HG02759 (cell line): Measurements from ENCODE around the gene CTAG1A.
"Not testable (repeated sequence)": the region's sequence is repeated elsewhere in the genome, so short reads cannot be mapped to it uniquely, and the experiment has no call there.

Source experiments
- ATAC-seq: cut with Tn5 transposase; IDR thresholded peaks from one replicate; pipeline ENCODE4 v1.9.1; 2021; ENCODE audit warnings: mild to moderate bottlenecking, moderate library complexity; ENCODE audit not compliant: unreplicated experiment

CTAG1A gene

GRCh38 chrX:154584585-154585183 is at the start of gene CTAG1A:
TSS of gene CTAG1A (plus strand) at chrX:154585133. CDS start at chrX:154585207, 74 bp downstream.
- ATAC-seq = not testable (repeated sequence)

- ATAC-seq = no peak
Measured at GRCh38 chrX:154535892-154536291, 49.0 kb upstream of the CTAG1A start.

DNA sequence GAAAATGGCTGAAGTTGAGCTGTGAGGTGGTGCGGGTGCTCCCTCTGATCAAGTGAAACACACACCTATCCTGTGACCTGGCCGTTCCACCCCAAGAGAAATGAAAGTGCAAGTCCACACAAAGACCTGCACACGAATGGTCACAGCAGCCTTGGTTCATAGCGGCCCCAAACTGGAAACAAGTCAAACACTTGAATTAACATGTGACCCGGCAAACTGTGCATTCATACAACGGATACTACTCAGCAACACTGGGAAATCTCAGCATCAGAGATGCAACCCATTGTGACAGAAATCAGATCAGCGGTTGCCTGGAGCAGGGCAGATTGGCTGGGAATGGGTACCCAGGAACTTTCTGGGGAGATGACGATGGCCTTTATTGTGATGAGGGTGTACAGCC is 45.9 kb upstream of the CTAG1A start:
- no peak for ATAC-seq

GRCh38 chrX:154540365-154540764 is 44.6 kb upstream of the CTAG1A start:
- ATAC-seq = not testable (repeated sequence)

DNA sequence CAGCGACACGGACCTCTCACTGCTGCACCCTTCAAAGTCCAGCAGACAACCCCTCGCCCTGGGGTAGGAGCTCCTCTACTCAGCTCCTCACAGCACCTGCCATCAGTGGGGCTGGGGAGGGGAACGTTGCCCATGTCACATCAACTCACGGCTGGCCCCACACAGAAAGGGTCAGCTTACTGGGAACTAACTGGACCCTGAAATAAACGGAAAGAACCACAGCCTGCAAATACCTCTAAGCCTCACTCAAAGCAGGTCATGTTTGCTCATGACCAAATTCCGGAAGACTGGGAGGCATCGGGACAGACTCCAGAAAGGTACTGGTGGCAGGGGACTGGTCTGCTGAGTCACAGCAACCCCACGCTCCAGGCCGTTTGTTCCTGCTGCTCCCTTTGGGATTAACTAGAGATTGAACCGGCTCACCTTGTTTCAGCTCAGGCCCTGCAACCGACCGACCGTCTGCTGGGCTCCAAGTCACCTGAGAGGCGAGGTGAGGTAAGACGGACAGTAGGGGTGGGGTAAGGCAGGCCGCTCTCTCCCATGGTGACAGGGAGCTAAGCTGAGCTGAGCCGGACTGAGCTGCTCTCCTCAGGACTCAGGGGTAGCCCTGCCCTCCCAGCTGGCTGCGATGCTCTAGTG is 43.9 kb upstream of the CTAG1A start:
- ATAC-seq = no peak

- ATAC-seq = no peak
Measured at GRCh38 chrX:154541589-154541895, 43.4 kb upstream of the CTAG1A start.

DNA sequence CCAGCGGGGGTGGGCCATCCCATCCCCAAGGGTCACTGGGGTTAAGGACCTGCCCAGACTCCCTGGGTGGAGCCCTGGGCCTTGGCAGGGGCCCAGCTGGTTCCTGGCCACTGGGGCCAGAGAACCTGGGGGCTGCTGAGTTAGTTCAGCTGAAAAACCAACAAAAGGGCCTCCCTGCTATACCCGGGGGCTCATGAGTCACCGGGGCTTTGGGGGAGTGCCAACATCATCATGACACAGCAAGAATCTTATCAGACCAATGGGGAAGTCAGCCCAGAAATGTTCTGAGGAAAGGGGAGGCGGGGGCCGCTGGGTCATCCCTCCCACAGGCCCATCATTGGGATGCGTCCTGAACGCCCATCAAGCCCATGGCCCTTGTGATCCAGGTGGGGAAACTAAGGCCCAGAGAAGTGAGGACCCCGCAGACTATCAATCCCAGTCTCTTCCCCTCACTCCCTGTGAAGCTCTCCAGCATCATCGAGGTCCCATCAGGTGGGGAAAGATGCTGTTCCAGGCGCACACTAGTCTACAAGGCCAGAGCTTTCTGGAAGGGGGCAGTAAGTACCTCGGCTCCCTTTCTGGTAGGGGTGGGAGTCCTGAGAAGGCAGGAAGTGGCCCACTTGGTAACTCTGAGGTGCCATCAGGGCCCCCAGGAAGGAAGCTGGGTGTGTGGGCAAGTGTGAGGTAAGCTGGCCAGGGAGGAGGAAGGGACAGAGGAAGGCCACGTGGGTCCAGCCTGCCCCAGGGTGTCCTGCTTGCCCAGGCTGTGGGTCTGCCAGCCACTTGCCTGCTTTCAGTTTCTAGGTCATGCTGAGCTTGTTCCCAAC is 42.8 kb upstream of the CTAG1A start:
- no peak for ATAC-seq

- no peak for ATAC-seq
Measured at GRCh38 chrX:154542723-154543424, 42.1 kb upstream of the CTAG1A start.

DNA sequence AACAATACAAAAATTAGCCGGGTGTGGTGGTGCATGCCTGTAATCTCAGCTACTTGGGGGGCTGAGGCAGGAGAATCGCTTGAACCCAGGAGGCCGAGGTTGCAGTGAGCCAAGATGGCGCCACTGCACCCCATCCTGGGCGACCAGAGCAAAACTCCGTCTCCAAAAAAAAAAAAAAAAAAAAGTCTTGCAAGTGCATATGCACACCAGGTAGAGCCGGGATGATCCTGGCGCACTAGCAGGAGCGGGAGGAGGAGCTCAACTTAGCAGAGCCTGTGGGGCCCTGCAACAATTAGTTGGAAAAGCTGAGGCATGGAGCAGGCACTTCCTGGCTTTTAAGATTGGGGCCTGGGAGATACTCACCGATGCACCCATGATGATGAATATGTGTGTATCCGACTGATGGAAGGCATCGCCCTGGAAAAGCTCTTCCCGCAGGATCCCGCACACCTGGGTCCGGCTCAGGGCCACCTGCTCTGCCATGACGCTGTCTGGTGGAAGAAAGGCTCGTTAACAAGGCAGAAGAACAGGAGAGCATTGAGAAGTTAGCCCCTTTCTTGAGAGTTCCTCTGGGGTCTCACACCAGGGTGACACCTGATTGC is 39.2 kb upstream of the CTAG1A start:
- no peak for ATAC-seq

DNA sequence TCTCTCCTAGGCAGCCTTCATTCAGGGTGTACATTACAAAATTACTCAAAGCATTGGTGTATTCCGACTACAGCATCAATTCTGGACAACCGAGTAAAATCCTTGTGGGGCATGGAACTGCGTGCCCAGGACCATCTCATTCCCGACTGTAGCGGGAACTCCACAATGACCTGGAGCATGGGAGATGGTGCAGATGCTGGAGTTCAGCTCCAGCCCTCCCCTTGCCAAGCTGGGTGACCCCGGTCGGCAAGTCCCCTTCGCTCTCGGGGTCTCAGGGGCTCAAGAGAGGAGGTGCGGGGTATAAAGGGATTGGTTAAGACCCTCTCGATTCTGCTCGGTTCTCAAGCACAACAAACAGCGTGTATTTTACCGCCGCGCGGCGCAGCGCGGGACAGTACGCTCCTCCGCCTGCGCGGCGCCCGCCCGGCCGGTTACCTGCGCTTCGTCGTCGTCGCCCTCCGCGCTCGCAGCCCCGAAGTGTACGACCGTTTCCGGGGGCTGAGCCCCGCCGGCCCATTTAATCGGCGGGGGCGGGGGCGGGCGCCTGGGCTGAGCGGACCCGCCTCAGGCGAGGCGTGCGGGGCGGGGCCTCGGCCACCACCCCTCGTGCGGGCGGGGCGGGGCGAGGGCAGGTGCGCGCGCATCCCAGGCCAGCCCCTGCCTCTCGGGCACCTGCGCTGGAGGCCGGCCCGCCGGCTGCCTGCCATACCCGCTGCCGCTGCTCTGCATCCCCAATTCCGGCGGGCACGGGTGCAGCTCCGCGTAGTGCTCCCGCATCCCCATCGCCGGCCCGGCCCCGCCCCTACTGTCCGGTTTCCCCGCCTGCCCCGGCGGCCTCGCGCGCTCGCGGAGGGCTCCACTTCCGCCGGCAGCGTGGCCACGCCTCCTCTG is 38.3 kb upstream of the CTAG1A start, which contains the start of gene G6PD:
Gene G6PD (minus strand): TSS at position 493 of the 891 bp plus-strand sequence. CDS start 691 bp downstream, outside the sequence.
- peak; percentile 60 for ATAC-seq

DNA sequence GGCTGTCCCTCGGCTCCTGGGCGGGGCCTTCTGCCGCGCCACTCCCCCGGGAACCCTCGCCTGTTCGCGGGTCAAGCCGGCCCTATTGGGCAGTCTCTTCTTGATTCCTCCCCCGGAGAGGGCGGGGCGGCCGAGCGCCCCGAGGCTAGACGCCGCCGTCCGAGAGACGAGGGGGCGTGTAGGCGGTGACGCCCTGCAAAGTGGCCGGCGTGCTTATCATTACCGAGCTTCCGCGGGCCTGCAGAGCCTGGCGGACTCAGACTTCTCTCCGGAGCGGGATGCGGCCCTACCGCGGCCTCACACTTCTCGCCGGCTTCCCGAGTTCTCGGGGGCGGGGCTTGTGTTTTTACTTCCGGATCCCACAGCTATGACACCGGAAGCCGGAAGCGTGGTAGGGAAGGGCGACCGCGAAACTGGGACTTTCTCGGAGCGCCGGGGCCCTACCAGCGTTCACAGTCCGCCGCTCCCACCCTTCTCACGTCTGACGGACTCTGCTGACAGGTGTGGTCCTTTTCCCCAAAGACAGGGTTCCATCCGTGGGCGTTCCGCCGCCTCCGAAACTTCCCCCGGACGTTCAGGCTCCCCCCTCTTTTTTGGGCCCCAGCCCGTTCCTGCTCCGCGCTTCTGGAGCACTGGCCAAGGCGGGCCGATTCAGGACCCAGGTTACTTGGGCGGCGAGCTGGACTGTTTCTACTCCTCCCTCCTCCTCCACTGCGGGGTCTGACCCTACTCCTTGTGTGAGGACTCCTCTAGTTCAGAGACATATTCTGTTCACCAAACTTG is 37.5 kb upstream of the CTAG1A start, which contains the start of gene IKBKG:
Gene IKBKG (plus strand): TSS at position 376 of the 783 bp plus-strand sequence. CDS start 4,383 bp downstream, outside the sequence.
- ATAC-seq = peak; percentile 81

GRCh38 chrX:154548028-154548316 is 37.0 kb upstream of the CTAG1A start:
- no peak for ATAC-seq

DNA sequence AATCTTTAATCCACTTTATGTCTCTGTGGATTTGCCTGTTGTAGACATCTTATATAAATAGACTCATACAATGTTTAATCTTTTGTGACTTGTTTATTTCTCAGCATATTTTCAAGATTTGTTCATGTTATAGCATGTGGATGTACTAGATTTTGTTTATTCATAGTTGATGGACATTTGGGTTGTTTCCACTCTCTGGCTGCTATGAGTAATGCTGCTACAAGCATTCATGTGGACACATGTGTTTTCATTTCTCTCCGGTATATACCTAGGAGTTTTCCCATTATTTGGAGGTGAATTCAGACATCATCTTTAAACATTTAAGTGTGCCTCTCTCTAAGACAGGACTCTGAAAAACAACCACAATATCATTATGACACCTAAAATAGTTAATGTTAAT is 35.2 kb upstream of the CTAG1A start:
- ATAC-seq = no peak

- ATAC-seq = not testable (repeated sequence)
Measured at GRCh38 chrX:154552112-154552806, 32.7 kb upstream of the CTAG1A start.

- ATAC-seq = not testable (repeated sequence)
Measured at GRCh38 chrX:154558060-154558690, 26.8 kb upstream of the CTAG1A start.

DNA sequence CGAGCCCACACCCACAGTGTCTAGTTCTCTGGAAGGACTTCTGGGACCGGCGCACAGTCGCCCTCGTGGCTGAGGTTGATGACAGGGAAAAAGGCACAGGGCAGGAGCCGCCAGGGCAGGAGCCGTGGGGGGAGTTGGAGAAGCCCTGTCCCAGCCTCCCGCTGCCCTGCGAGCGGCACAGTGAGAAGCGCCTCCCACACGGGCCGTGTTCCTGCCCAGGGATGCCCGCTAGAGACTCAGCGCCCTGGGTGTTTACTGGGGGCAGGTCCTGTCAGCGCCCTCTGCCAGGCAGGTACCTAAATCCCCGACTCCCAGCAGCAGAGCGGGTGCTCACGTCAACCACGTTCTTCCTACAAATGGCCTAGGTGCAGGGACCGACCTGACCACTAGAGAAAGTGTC is 26.0 kb upstream of the CTAG1A start:
- not testable (repeated sequence) for ATAC-seq

DNA sequence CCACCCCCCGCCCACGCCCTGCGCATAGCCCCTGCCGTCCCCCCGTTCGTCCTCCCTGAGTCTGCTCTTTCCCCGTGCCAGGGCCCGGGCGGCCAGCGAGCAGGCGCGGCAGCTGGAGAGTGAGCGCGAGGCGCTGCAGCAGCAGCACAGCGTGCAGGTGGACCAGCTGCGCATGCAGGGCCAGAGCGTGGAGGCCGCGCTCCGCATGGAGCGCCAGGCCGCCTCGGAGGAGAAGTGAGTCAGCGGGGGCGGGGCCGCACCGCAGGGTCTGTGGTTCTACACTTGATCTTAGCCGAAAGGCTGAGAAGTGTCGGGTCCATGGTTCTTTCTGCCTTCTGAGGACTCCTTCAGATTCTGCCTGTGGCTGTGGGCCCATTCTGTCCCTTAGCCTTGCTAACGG is 24.6 kb upstream of the CTAG1A start:
- not testable (repeated sequence) for ATAC-seq

- not testable (repeated sequence) for ATAC-seq
Measured at GRCh38 chrX:154562295-154562694, 22.6 kb upstream of the CTAG1A start.
